ENCODE results near the gene SHMT2.

Gene SHMT2

GRCh38 chr12:57229634-57230380 lies at the start of gene SHMT2:
TSS of gene SHMT2 (plus strand) at chr12:57229711. CDS start at chr12:57229779, 68 bp downstream.
- DNase-seq = peak; percentile 89

- DNase-seq = no peak
These were observed 49.1 kb upstream of the SHMT2 start for GRCh38 chr12:57180321-57180989.

GRCh38 chr12:57181072-57181471 lies 48.4 kb upstream of the SHMT2 start:
- DNase-seq = no peak

GRCh38 chr12:57181561-57182155 lies 47.9 kb upstream of the SHMT2 start:
- DNase-seq = no peak

GRCh38 chr12:57182918-57183575 lies 46.5 kb upstream of the SHMT2 start:
- peak; percentile 1 for DNase-seq

- DNase-seq = no peak
These were observed 45.4 kb upstream of the SHMT2 start for GRCh38 chr12:57183939-57184725.

- DNase-seq = no peak
These were observed 44.1 kb upstream of the SHMT2 start for GRCh38 chr12:57185403-57185802.

- DNase-seq = no peak
These were observed 43.5 kb upstream of the SHMT2 start for GRCh38 chr12:57185906-57186508.

- no peak for DNase-seq
These were observed 42.1 kb upstream of the SHMT2 start for GRCh38 chr12:57187222-57188089.

GRCh38 chr12:57188090-57188425 lies 41.5 kb upstream of the SHMT2 start:
- DNase-seq = no peak

GRCh38 chr12:57190037-57190436 lies 39.5 kb upstream of the SHMT2 start:
- no peak for DNase-seq

GRCh38 chr12:57190821-57191220 lies 38.7 kb upstream of the SHMT2 start:
- no peak for DNase-seq

GRCh38 chr12:57191410-57191809 lies 38.1 kb upstream of the SHMT2 start:
- DNase-seq = no peak

GRCh38 chr12:57192920-57193319 lies 36.6 kb upstream of the SHMT2 start:
- no peak for DNase-seq

GRCh38 chr12:57193706-57194245 lies 35.7 kb upstream of the SHMT2 start:
- no peak for DNase-seq

- no peak for DNase-seq
These were observed 35.3 kb upstream of the SHMT2 start for GRCh38 chr12:57194253-57194652.

- no peak for DNase-seq
These were observed 34.3 kb upstream of the SHMT2 start for GRCh38 chr12:57195186-57195585.

- no peak for DNase-seq
These were observed 33.7 kb upstream of the SHMT2 start for GRCh38 chr12:57195611-57196371.

GRCh38 chr12:57196439-57196838 lies 33.1 kb upstream of the SHMT2 start:
- DNase-seq = no peak

- no peak for DNase-seq
These were observed 32.6 kb upstream of the SHMT2 start for GRCh38 chr12:57196956-57197355.
